ENCODE measurements around the gene PLSCR3.
A peak's percentile ranks its signal among the peaks of the same experiment; 100 is the strongest.

The PLSCR3 gene

GRCh38 chr17:7394452-7395191 lies at the start of gene PLSCR3:
Gene PLSCR3 (minus strand): TSS chr17:7394525. CDS start chr17:7394110, 415 bp downstream.
- DNase-seq (ENCODE audit: low spot score): peak; percentile 86

GRCh38 chr17:7443499-7444485 lies 49.5 kb upstream of the PLSCR3 start:
- DNase-seq (ENCODE audit: low spot score): no peak

GRCh38 chr17:7442142-7442541 lies 47.8 kb upstream of the PLSCR3 start:
- no peak for DNase-seq (ENCODE audit: low spot score)

- no peak for DNase-seq (ENCODE audit: low spot score)
These were observed 46.9 kb upstream of the PLSCR3 start for GRCh38 chr17:7441266-7441665.

- peak; percentile 38 for DNase-seq (ENCODE audit: low spot score)
These were observed 46.5 kb upstream of the PLSCR3 start for GRCh38 chr17:7440834-7441195.

- no peak for DNase-seq (ENCODE audit: low spot score)
These were observed 45.9 kb upstream of the PLSCR3 start for GRCh38 chr17:7440113-7440833.

- no peak for DNase-seq (ENCODE audit: low spot score)
These were observed 45.3 kb upstream of the PLSCR3 start, which contains the start of gene FGF11 for GRCh38 chr17:7439462-7440112. Gene FGF11 (plus strand): TSS chr17:7439512. CDS start chr17:7439621, 109 bp downstream.

GRCh38 chr17:7438656-7439460 lies 44.5 kb upstream of the PLSCR3 start:
- no peak for DNase-seq (ENCODE audit: low spot score)

- DNase-seq (ENCODE audit: low spot score): peak; percentile 78
These were observed 43.8 kb upstream of the PLSCR3 start for GRCh38 chr17:7437950-7438614.

- DNase-seq (ENCODE audit: low spot score): no peak
These were observed 43.1 kb upstream of the PLSCR3 start for GRCh38 chr17:7437369-7437863.

- DNase-seq (ENCODE audit: low spot score): peak; percentile 81
These were observed 42.4 kb upstream of the PLSCR3 start for GRCh38 chr17:7436556-7437368.

GRCh38 chr17:7435676-7436555 lies 41.6 kb upstream of the PLSCR3 start:
- no peak for DNase-seq (ENCODE audit: low spot score)

- DNase-seq (ENCODE audit: low spot score): no peak
These were observed 38.0 kb upstream of the PLSCR3 start for GRCh38 chr17:7432296-7432695.

GRCh38 chr17:7431231-7431630 lies 36.9 kb upstream of the PLSCR3 start:
- DNase-seq (ENCODE audit: low spot score): no peak

GRCh38 chr17:7429722-7430121 lies 35.4 kb upstream of the PLSCR3 start:
- DNase-seq (ENCODE audit: low spot score): no peak

- DNase-seq (ENCODE audit: low spot score): no peak
These were observed 34.2 kb upstream of the PLSCR3 start, which contains the start of gene SPEM3 for GRCh38 chr17:7428557-7428956. Gene SPEM3 (plus strand): TSS chr17:7428857. CDS start chr17:7428903, 46 bp downstream.

GRCh38 chr17:7427549-7427948 lies 33.2 kb upstream of the PLSCR3 start:
- no peak for DNase-seq (ENCODE audit: low spot score)

GRCh38 chr17:7426896-7427489 lies 32.7 kb upstream of the PLSCR3 start:
- DNase-seq (ENCODE audit: low spot score): no peak

All from Ammon's horn (tissue), 1 donor.